Measurements from ENCODE around the gene CYBRD1. TPM values are rescaled to one million over a fixed set of nuclear protein-coding genes. Genes with fewer than 3 reads are reported as not detected.

Gene CYBRD1
- total and polyA plus RNA-seq, 3 donors from 2014 or later: 53.1 to 60.1 (median 53.5) TPM

GRCh38 chr2:171480908-171481307 is 41.4 kb upstream of the CYBRD1 start:
- H3K27me3 ChIP-seq: no peaks in the 10 kb centered on the region
- DNase-seq: no peak
- no peak for TF ChIP-seq CTCF (IDR thresholded peaks at IDR 0.05)
- no peak for TF ChIP-seq POLR2A (IDR thresholded peaks at IDR 0.05)
- intact Hi-C loops (cut with DNase I; ENCODE audit: low total_unique reads): no loop called here
- 88 to 90% methylated on average over 1 of the region's 1 CpG for WGBS, 2 donors
- no peaks in the 10 kb centered on the region for H3K4me1 ChIP-seq
- H3K4me3 ChIP-seq: no peak overlapping the region
- no peaks in the 10 kb centered on the region for H3K36me3 ChIP-seq (ENCODE audit: low read depth, missing control alignments)
- H3K9me3 ChIP-seq: no peaks in the 10 kb centered on the region
- no peak overlapping the region for H3K27ac ChIP-seq

GRCh38 chr2:171482308-171482707 is 40.0 kb upstream of the CYBRD1 start:
- no peaks in the 10 kb centered on the region for H3K9me3 ChIP-seq
- DNase-seq: no peak
- no peak overlapping the region for H3K27ac ChIP-seq
- no peak for TF ChIP-seq CTCF (IDR thresholded peaks at IDR 0.05)
- no peak for TF ChIP-seq POLR2A (IDR thresholded peaks at IDR 0.05)
- H3K4me3 ChIP-seq: no peak overlapping the region
- H3K27me3 ChIP-seq: no peaks in the 10 kb centered on the region
- no peaks in the 10 kb centered on the region for H3K36me3 ChIP-seq (ENCODE audit: low read depth, missing control alignments)
- intact Hi-C loops (cut with DNase I; ENCODE audit: low total_unique reads): no loop called here
- no peaks in the 10 kb centered on the region for H3K4me1 ChIP-seq

GRCh38 chr2:171482877-171483276 is 39.4 kb upstream of the CYBRD1 start:
- Histone ChIP-seq H3K9me3 (no peaks in the 10 kb centered on the region), H3K27me3 (no peaks in the 10 kb centered on the region), H3K27ac (no peak overlapping the region), H3K4me3 (no peak overlapping the region), H3K36me3 (ENCODE audit: low read depth, missing control alignments) (no peaks in the 10 kb centered on the region), H3K4me1 (no peaks in the 10 kb centered on the region)
- 87 to 89% methylated on average over 3 of the region's 3 CpGs for WGBS, 2 donors
- no peak for TF ChIP-seq CTCF (IDR thresholded peaks at IDR 0.05)
- no peak for TF ChIP-seq POLR2A (IDR thresholded peaks at IDR 0.05)
- DNase-seq: no peak
- intact Hi-C loops (cut with DNase I; ENCODE audit: low total_unique reads): no loop called here

- Histone ChIP-seq H3K27me3 (no peaks in the 10 kb centered on the region), H3K36me3 (ENCODE audit: low read depth, missing control alignments) (no peaks in the 10 kb centered on the region), H3K4me3 (no peak overlapping the region), H3K4me1 (no peaks in the 10 kb centered on the region), H3K9me3 (no peaks in the 10 kb centered on the region), H3K27ac (no peak overlapping the region)
- intact Hi-C loops (cut with DNase I; ENCODE audit: low total_unique reads): no loop called here
- TF ChIP-seq POLR2A (IDR thresholded peaks at IDR 0.05): no peak
- TF ChIP-seq CTCF (IDR thresholded peaks at IDR 0.05): no peak
- 78 to 82% methylated on average over 2 of the region's 2 CpGs for WGBS, 2 donors
- no peak for DNase-seq
These were observed 38.5 kb upstream of the CYBRD1 start for GRCh38 chr2:171483793-171484192.

- 74 to 75% methylated on average over 1 of the region's 1 CpG for WGBS, 2 donors
- TF ChIP-seq CTCF (IDR thresholded peaks at IDR 0.05) (no peak), POLR2A (IDR thresholded peaks at IDR 0.05) (no peak)
- intact Hi-C loops (cut with DNase I; ENCODE audit: low total_unique reads): no loop called here
These were observed 37.2 kb upstream of the CYBRD1 start for GRCh38 chr2:171485116-171485515.

More at GRCh38 chr2:171485116-171485515, 37.2 kb upstream of the CYBRD1 start:
- no peak overlapping the region for H3K27ac ChIP-seq
- no peaks in the 10 kb centered on the region for H3K4me1 ChIP-seq
- no peak overlapping the region for H3K4me3 ChIP-seq
- no peaks in the 10 kb centered on the region for H3K27me3 ChIP-seq
- no peaks in the 10 kb centered on the region for H3K9me3 ChIP-seq
- no peak for DNase-seq
- no peaks in the 10 kb centered on the region for H3K36me3 ChIP-seq (ENCODE audit: low read depth, missing control alignments)

Measured in testis (tissue), 3 donors.